HEK293 (cell line): ENCODE data around the gene NNAT.

Source experiments
- CTCF ChIP-seq: fragments of 450-650 bp; formaldehyde crosslinking; IDR thresholded peaks from 2 replicates; pipeline ENCODE4 v1.5.1; 2016; ENCODE audit warnings: missing biosample characterization, missing genetic modification characterization
- YY2 ChIP-seq: fragments of 450-650 bp; formaldehyde crosslinking; IDR thresholded peaks from 2 replicates; pipeline ENCODE4 v1.5.1; 2016; ENCODE audit warnings: missing biosample characterization, missing genetic modification characterization
- ZBTB1 ChIP-seq: fragments of 450-650 bp; formaldehyde crosslinking; IDR thresholded peaks from 2 replicates; pipeline ENCODE4 v1.5.1; 2016; ENCODE audit warnings: missing biosample characterization, missing genetic modification characterization
- ZBTB44 ChIP-seq: fragments of 450-650 bp; IDR thresholded peaks from 2 replicates; pipeline ENCODE4 v1.5.1; 2018; ENCODE audit warnings: missing biosample characterization, mild to moderate bottlenecking, missing genetic modification characterization
- ZNF211 ChIP-seq: fragments of 450-650 bp; formaldehyde crosslinking; IDR thresholded peaks from 2 replicates; pipeline ENCODE4 v1.5.1; 2016; ENCODE audit warnings: low read depth, missing biosample characterization, missing genetic modification characterization
- ZNF585B ChIP-seq: fragments of 450-650 bp; formaldehyde crosslinking; IDR thresholded peaks from 2 replicates; pipeline ENCODE4 v1.5.1; 2016; ENCODE audit warnings: missing biosample characterization, missing genetic modification characterization

- TF ChIP-seq ZBTB1 (tag by site-specific recombination): no peak
- TF ChIP-seq ZNF211 (tag by site-specific recombination): no peak
- TF ChIP-seq YY2 (tag by site-specific recombination): no peak
- no peak for TF ChIP-seq ZBTB44 (tag by site-specific recombination)
- TF ChIP-seq CTCF: no peak
- TF ChIP-seq ZNF585B: no peak
Measured at GRCh38 chr20:37477041-37477440, 44.0 kb upstream of the NNAT start.
